EH (cell line): ENCODE results near the gene SLC35B2.

ENCODE experiments used
- DNase-seq: peaks from one replicate; pipeline ENCODE4 v3.0.0-alpha.2; 2015; ENCODE audit warnings: low read depth

SLC35B2 gene

DNA sequence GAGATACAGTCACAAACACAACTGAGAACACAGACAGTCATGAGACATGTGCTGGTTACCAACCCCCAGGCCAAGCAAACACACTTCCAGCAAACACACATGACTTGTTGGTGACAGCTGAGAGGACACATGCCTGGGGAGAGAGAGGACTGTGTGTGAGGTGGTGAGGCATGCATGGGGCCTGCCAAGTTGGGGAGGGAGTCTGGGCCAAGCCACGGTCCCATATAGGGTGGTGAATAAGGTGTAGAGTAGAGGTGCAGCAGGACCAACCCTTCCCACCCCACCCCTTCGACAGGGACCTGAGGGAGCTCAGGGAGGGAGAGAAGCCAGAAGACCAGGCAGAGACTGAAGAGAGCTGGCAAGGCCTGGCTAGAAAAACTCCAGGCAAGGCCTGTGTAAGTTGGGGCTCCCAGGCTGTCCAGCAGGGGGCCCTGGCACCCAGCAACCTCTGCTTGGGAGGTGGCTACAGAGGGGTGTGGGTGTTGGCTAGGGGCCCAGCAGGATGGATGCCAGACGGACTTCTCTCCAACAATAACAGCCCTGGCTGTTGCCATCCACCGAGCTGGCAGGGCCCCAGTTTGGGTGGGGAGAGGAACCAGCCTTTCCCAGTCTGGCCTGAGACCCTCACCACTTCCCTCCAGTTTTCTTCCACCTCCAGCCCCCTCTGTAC lies 35.9 kb downstream of the SLC35B2 start:
- peak; percentile 78 for DNase-seq

DNA sequence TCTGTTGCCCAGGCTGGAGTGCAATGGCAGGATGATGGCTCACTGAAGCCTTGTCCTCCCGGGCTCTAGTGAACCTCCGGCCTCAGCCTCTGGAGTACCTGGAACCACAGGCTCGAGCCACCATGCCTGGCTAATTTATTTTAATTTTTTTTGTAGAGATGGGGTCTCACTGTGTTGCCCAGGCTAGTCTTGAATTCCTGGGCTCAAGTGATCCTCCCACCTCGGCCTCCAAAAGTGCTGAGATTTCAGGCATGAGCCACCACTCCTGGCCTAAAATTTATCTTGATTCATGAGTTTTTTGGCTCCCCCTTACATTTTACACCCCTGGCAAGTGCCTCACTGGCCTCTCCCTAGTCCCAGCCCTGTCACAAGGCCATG lies 36.4 kb downstream of the SLC35B2 start:
- DNase-seq, result no peak

DNA sequence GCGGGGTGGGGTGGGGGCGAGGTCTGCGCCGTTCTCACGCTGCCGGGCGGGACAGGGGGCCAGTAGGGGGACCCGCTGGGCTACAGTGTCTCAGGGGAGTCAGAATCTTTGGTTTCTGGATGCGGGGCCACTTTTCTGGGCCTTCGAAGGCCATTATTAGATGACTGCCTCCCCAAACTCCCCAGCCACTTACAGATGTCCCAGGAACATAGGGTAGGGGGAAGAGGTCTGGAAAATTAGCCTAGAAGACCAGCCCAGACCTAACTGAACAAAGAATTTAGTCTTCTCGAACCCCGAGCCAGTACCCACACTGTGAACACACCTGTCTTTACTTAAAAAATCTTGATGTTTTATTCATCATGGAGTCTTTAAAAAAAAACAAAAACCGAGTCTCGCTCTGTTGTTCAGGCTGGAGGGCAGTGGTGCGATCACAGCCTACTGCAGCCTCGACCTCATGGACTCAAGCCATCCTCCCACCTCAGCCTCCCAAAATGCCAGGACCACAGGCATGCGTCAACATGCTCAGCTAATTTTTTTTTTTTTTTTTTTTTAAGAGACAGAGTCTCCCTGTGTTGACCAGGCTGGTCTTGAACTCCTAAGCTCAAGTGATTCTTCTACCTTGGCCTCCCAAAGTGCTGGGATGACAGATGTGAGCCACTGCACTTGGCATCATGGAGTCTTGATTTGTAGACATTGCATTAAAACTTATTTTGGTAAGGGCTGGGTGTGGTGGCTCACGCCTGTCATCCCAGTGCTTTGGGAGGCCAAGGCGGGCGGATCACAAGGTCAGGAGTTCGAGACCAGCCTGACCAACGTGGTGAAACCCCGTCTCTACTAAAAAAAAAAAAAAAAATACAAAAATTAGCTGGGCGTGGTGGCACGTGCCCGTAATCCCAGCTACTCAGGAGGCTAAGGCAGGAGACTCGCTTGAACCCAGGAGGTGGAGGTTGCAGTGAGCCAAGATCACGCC lies 37.2 kb downstream of the SLC35B2 start:
- no peak for DNase-seq

DNA sequence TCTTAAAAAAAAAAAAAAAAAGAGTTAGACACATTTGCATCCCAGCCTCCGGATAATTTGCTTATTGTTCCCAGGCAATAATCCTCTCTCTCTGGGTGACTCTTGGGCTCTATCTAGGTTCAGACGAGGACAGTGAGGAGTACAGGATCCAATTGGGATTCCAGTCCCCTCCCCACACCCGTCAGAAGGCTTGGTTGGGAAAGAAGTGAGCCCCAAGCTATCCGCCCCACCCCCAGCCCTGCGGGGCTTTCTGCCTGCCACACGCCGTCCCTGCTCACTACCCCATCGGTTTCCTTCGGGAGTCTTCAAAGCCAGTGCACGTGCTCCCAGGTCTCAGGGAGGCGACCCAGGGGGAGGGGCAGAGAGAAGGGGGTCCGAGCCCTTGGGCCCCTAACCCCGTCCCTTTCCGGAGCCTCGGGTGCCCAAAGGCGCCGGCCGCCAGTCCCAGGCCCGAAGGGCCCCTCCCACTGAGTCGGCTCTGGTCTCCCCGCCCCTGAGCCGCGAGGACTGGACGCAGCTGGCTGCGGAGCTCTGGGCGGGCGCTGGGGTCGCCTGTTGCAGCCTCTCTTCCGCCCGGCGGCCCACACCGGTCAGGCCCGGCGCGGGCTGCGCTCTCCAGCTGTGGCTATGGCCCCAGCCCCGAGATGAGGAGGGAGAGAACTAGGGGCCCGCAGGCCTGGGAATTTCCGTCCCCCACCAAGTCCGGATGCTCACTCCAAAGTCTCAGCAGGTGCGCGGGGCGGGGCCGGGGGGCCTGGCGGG lies 38.1 kb downstream of the SLC35B2 start:
- DNase-seq, result peak; percentile 67

DNA sequence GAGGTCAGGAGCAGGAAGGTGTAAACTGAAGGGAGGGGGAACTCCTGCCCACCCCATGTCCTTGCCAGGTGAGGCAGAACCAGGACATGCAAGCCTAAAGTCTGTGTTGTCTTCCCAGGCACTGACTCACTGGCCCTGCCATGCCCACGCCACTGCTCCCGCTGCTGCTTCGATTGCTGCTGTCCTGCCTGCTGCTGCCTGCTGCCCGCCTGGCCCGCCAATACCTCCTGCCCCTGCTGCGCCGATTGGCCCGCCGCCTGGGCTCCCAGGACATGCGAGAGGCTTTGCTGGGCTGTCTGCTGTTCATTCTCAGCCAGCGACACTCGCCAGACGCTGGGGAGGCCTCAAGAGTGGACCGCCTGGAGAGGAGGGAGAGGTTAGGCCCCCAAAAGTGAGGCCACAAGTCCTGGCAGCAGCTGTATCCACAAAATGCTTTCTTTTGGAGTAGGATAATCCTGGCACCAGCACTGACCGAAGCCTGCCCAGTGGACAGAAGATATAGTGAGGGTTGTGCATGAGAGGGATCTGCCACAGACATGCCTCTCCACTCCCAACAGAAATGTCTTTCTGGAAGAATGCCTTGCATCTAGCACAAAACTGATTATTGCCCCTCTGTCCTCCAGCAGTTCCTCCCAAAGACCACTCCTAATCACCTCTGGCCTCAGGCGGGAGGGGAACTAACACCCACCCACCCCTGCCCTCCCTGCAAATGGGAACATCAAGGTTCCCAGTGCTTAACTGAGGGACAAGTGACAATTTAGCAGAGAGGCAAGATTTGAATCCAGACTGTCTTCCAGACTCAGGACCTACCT lies 39.8 kb downstream of the SLC35B2 start:
- no peak for DNase-seq

DNA sequence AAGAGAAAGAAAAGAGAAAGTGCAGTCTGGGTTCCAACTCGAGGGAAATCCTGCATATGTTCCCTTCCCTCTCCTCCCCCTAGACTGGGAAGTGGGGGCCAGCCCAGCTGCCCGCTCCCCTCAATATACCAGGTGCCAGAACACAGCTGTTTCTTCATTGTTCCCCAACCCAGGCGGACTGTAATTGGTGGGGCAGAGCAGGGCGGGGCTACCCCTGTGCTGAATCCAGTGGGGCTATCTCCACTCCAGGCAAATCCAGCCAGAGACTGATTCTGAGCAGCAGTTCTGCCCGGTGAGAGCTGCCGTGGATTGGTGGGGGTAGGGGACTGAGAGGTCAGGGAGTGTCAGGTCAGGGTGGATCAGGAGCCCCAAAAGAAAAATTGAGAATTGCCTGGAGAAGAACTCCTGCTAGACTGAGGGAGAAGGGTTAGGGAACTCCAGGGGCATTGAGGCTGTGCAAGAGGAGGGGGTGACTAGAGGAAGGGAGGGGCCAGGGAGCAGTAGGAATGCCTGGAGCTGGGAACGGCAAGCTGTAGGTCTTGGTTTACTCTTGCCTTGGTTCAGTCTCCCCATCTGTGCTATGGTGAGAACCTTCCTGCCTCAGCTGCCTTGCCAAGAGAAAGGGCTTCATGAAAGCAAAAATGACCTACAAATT lies 40.5 kb downstream of the SLC35B2 start, which contains the start of gene MYMX:
TSS of gene MYMX (plus strand) at position 250 of the 655 bp plus-strand sequence. CDS start 546 bp downstream, outside the sequence.
- no peak for DNase-seq

DNA sequence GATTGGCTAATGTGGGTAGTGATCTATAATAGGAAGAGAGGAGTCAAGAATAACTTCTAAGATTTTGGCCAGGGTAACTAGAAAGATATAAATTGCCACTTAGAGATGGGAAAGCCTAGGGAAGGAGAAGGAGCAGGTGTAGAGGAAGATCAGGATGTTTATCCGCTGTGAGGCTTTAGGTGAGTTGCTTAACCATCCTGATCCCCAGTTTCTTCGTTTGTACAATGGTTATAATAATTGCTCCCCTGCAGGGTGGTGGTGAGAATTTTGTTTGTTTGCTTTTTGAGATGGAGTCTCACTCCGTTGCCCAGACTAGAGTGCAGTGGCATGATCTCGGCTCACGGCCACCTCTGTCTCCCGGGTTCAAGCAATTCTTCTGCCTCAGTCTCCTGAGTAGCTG lies 43.0 kb downstream of the SLC35B2 start:
- DNase-seq, result no peak

DNA sequence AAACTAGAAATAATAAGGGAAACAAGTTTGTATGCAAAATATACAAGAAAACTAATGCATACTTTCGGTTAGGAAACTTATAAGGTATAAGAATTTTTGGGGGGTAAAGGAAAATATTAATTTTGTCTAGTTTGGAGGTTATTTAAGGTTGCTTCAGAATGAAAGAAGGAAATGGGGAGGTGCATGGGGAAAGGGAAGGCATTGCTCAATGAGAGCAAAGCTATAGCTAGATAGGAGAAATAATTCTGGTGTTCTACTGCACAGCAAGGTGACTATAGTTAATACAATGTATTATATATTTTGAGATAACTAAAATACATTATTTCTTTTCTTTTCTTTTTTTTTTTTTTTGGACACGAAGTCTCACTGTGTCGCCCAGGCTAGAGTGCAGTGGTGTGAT lies 46.0 kb downstream of the SLC35B2 start:
- no peak for DNase-seq

DNA sequence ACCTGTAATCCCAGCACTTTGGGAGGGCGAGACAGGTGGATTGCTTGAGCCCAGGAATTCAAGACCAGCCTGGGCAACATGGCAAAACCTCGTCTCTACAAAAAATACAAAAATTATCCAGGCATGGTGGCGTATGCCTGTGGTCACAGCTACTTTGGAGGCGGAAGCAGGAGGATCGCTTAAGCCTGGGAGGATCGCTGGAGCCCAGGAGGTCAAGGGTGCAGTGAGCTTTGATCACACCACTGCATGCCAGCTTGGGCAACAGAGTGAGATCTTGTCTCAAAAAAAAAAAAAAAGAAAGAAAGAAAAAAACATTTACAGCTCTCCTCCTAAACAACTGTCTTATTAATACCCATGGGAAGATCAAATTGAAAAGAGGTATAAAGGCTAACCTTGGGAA lies 49.4 kb downstream of the SLC35B2 start:
- no peak for DNase-seq
